Neuronal stem cell (in vitro differentiated cells): ENCODE data around the gene IBTK.

ENCODE experiments used
- DNase-seq: peaks from one replicate; pipeline ENCODE4 v3.0.0-alpha.2; 2013; ENCODE audit warnings: low spot score
- H2AFZ ChIP-seq: one replicate; pipeline ENCODE4 v1.6.1; 2013; ENCODE audit warnings: mild to moderate bottlenecking, low read length, inconsistent platforms
- H2AK5ac ChIP-seq: 2 replicates; pipeline ENCODE4 v1.6.1; 2013; ENCODE audit warnings: low read depth, mild to moderate bottlenecking, inconsistent platforms, low read length, moderate library complexity, mixed read lengths
- H2BK120ac ChIP-seq: 2 replicates; pipeline ENCODE4 v1.6.1; 2013; ENCODE audit warnings: low read depth, mild to moderate bottlenecking, inconsistent platforms, low read length, moderate library complexity, mixed read lengths
- H2BK12ac ChIP-seq: one replicate; pipeline ENCODE4 v1.6.1; 2013; ENCODE audit warnings: low read length, inconsistent platforms
- H2BK15ac ChIP-seq: 2 replicates; pipeline ENCODE4 v1.6.1; 2013; ENCODE audit warnings: mild to moderate bottlenecking, low read length, inconsistent platforms, mixed read lengths
- H2BK5ac ChIP-seq: one replicate; pipeline ENCODE4 v1.6.1; 2013; ENCODE audit warnings: inconsistent platforms, mild to moderate bottlenecking, low read length, moderate library complexity
- H3K14ac ChIP-seq: one replicate; pipeline ENCODE4 v1.6.1; 2013; ENCODE audit warnings: low read length, inconsistent platforms
- H3K18ac ChIP-seq: 2 replicates; pipeline ENCODE4 v1.6.1; 2013; ENCODE audit warnings: low read length, inconsistent platforms
- H3K23ac ChIP-seq: 2 replicates; pipeline ENCODE4 v1.6.1; 2013; ENCODE audit warnings: low read depth, mild to moderate bottlenecking, mixed read lengths, low read length, inconsistent platforms; ENCODE audit not compliant: poor library complexity
- H3K27ac ChIP-seq: replicated peaks from 3 replicates; pipeline ENCODE4 v1.5.1; 2013; ENCODE audit warnings: low read length, inconsistent platforms
- H3K27me3 ChIP-seq, 3 experiments: 2 replicates each; pipeline ENCODE4 v1.6.1; 2013; ENCODE audit warnings: low read length in 3 of 3, mild to moderate bottlenecking in 2 of 3, inconsistent platforms in 1 of 3, low read depth in 1 of 3, mixed read lengths in 1 of 3, moderate library complexity in 1 of 3; ENCODE audit not compliant: control insufficient read depth in 3 of 3, insufficient read depth in 3 of 3
- H3K36me3 ChIP-seq, 2 donors: replicated peaks in 1 of 2; 2 replicates each; pipeline ENCODE4 v1.6.1; 2013; ENCODE audit warnings: low read length in 2 of 2; ENCODE audit not compliant: control insufficient read depth in 2 of 2, insufficient read depth in 2 of 2
- H3K4ac ChIP-seq: 2 replicates; pipeline ENCODE4 v1.6.1; 2013; ENCODE audit warnings: inconsistent platforms, mild to moderate bottlenecking, low read length, moderate library complexity
- H3K4me1 ChIP-seq, 2 donors: 1 replicate in 1 of 2; 2 replicates in 1 of 2; pipeline ENCODE4 v1.6.1; 2013; ENCODE audit warnings: low read length in 2 of 2, low read depth in 1 of 2; ENCODE audit not compliant: control insufficient read depth in 2 of 2, insufficient read depth in 1 of 2
- H3K4me2 ChIP-seq: one replicate; pipeline ENCODE4 v1.6.1; 2013; ENCODE audit warnings: mild to moderate bottlenecking, low read length, inconsistent platforms; ENCODE audit not compliant: insufficient read depth, poor library complexity, severe bottlenecking
- H3K4me3 ChIP-seq, 2 donors: 2 replicates each; pipeline ENCODE4 v1.5.1; 2013; ENCODE audit warnings: low read length in 2 of 2, mild to moderate bottlenecking in 2 of 2, inconsistent platforms in 1 of 2, moderate library complexity in 1 of 2
- H3K79me1 ChIP-seq: one replicate; pipeline ENCODE4 v1.6.1; 2013; ENCODE audit warnings: low read depth, mild to moderate bottlenecking, inconsistent platforms, low read length, moderate library complexity
- H3K9ac ChIP-seq: one replicate; pipeline ENCODE4 v1.6.1; 2013; ENCODE audit warnings: mild to moderate bottlenecking, low read depth, low read length, inconsistent platforms; ENCODE audit not compliant: poor library complexity
- H3K9me3 ChIP-seq, 2 donors: replicated peaks in 1 of 2; 2 replicates each; pipeline versions ENCODE3 to v1.6.1; 2013; ENCODE audit warnings: low read length in 2 of 2, mild to moderate bottlenecking in 2 of 2, inconsistent platforms in 1 of 2, low read depth in 1 of 2, mixed read lengths in 1 of 2, moderate library complexity in 1 of 2; ENCODE audit not compliant: control insufficient read depth in 2 of 2, insufficient read depth in 1 of 2
- H4K8ac ChIP-seq: one replicate; pipeline ENCODE4 v1.6.1; 2013; ENCODE audit warnings: low read depth, mild to moderate bottlenecking, inconsistent platforms, low read length, moderate library complexity
- H4K91ac ChIP-seq: one replicate; pipeline ENCODE4 v1.6.1; 2013; ENCODE audit warnings: low read length, low read depth, mild to moderate bottlenecking, inconsistent platforms; ENCODE audit not compliant: poor library complexity
- WGBS, 2 donors: extraction: QIAGEN DNeasy Blood & Tissue Kit; methylation state at CpG; one replicate each; pipeline ENCODE4 v1.1.7; 2013; ENCODE audit warnings: missing lambda C conversion rate in 2 of 2, mixed read lengths in 1 of 2; ENCODE audit not compliant: insufficient read length in 2 of 2, insufficient replicate concordance in 1 of 2; ENCODE audit errors: extremely low coverage in 2 of 2; 5-methylcytosine and 5-hydroxymethylcytosine counted together

The IBTK gene

GRCh38 chr6:82196161-82196560, 51.4 kb downstream of the IBTK start:
- no peak for DNase-seq
- Histone ChIP-seq H4K8ac (no peak overlapping the region), H2BK12ac (no peak overlapping the region), H3K27ac (no peak overlapping the region), H2AFZ (no peak overlapping the region), H3K9ac (no peak overlapping the region), H3K27me3 (no peaks in the 10 kb centered on the region), H3K4me3 (no peak overlapping the region), H3K4ac (no peak overlapping the region), H4K91ac (no peak overlapping the region), H2AK5ac (no peak overlapping the region), H3K36me3 (peaks cover 0 to 100% of the 10 kb centered on the region in 2 donors), H3K4me2 (no peak overlapping the region), H3K9me3 (no peaks in the 10 kb centered on the region), H3K79me1 (no peaks in the 10 kb centered on the region), H3K23ac (no peak overlapping the region), H3K4me1 (no peaks in the 10 kb centered on the region), H3K14ac (no peak overlapping the region), H2BK15ac (no peak overlapping the region), H3K18ac (no peak overlapping the region), H2BK5ac (no peak overlapping the region), H2BK120ac (no peak overlapping the region)

GRCh38 chr6:82195619-82196018, 51.9 kb downstream of the IBTK start:
- H3K4me2 ChIP-seq = no peak overlapping the region
- H3K79me1 ChIP-seq = no peaks in the 10 kb centered on the region
- no peak overlapping the region for H3K9ac ChIP-seq
- H3K27me3 ChIP-seq = no peaks in the 10 kb centered on the region
- no peaks in the 10 kb centered on the region for H3K9me3 ChIP-seq
- H2AFZ ChIP-seq = no peak overlapping the region
- no peak overlapping the region for H3K4me3 ChIP-seq
- no CpG with 5 or more reads among the region's 4 CpGs for WGBS, 2 donors
- H3K4me1 ChIP-seq = no peaks in the 10 kb centered on the region
- no peak overlapping the region for H2BK5ac ChIP-seq
- H3K36me3 ChIP-seq = peaks cover 0 to 100% of the 10 kb centered on the region in 2 donors
- DNase-seq = no peak
- no peak overlapping the region for H3K18ac ChIP-seq
- H3K4ac ChIP-seq = no peak overlapping the region
- no peak overlapping the region for H4K91ac ChIP-seq
- no peak overlapping the region for H2BK15ac ChIP-seq
- no peak overlapping the region for H4K8ac ChIP-seq
- no peak overlapping the region for H3K14ac ChIP-seq
- H3K23ac ChIP-seq = no peak overlapping the region
- no peak overlapping the region for H3K27ac ChIP-seq
- no peak overlapping the region for H2BK120ac ChIP-seq
- H2AK5ac ChIP-seq = no peak overlapping the region
- no peak overlapping the region for H2BK12ac ChIP-seq

- H3K4me2 ChIP-seq = no peak overlapping the region
- no peak overlapping the region for H2AK5ac ChIP-seq
- H3K27ac ChIP-seq = no peak overlapping the region
- H3K9me3 ChIP-seq = no peaks in the 10 kb centered on the region
- H3K14ac ChIP-seq = no peak overlapping the region
- H2BK15ac ChIP-seq = no peak overlapping the region
- H3K36me3 ChIP-seq = peaks cover 0 to 96% of the 10 kb centered on the region in 2 donors
- H3K23ac ChIP-seq = no peak overlapping the region
- no peak overlapping the region for H2BK5ac ChIP-seq
- H2AFZ ChIP-seq = no peak overlapping the region
- H4K8ac ChIP-seq = no peak overlapping the region
- H3K79me1 ChIP-seq = no peaks in the 10 kb centered on the region
- H3K4me3 ChIP-seq = no peak overlapping the region
- H3K18ac ChIP-seq = no peak overlapping the region
- no peak overlapping the region for H3K4ac ChIP-seq
- DNase-seq = no peak
- no peak overlapping the region for H4K91ac ChIP-seq
- H3K27me3 ChIP-seq = no peaks in the 10 kb centered on the region
- no peak overlapping the region for H2BK12ac ChIP-seq
- no peak overlapping the region for H2BK120ac ChIP-seq
- H3K9ac ChIP-seq = no peak overlapping the region
- no peaks in the 10 kb centered on the region for H3K4me1 ChIP-seq
- no CpG with 5 or more reads among the region's 3 CpGs for WGBS, 2 donors
These were observed 61.5 kb downstream of the IBTK start for GRCh38 chr6:82185948-82186535.

- Histone ChIP-seq H3K4me3 (no peak overlapping the region), H2AFZ (no peak overlapping the region), H3K9me3 (no peaks in the 10 kb centered on the region), H3K18ac (no peak overlapping the region), H2BK15ac (no peak overlapping the region), H3K27ac (no peak overlapping the region), H3K4me1 (no peaks in the 10 kb centered on the region), H2AK5ac (no peak overlapping the region), H2BK120ac (no peak overlapping the region), H3K14ac (no peak overlapping the region), H4K8ac (no peak overlapping the region), H4K91ac (no peak overlapping the region), H3K27me3 (no peaks in the 10 kb centered on the region), H3K4me2 (no peak overlapping the region), H2BK12ac (no peak overlapping the region), H3K4ac (no peak overlapping the region), H3K36me3 (peaks cover 0 to 96% of the 10 kb centered on the region in 2 donors), H3K79me1 (no peaks in the 10 kb centered on the region), H3K23ac (no peak overlapping the region), H3K9ac (no peak overlapping the region), H2BK5ac (no peak overlapping the region)
- no peak for DNase-seq
These were observed 63.8 kb downstream of the IBTK start for GRCh38 chr6:82183642-82184282.
